AG09309 (cell line): ENCODE measurements around the gene NPB.

Experiments used
- DNase-seq: peaks from one replicate; pipeline ENCODE4 v3.0.0-alpha.2; 2010; ENCODE audit warnings: low read depth
- H3K4me3 ChIP-seq: 2 replicates; pipeline ENCODE4 v1.5.1; 2011; ENCODE audit warnings: mild to moderate bottlenecking, low read depth, low read length, moderate library complexity; ENCODE audit not compliant: control insufficient read depth
- CTCF ChIP-seq: IDR thresholded peaks from 2 replicates; pipeline ENCODE4 v1.5.1; 2011; ENCODE audit warnings: mild to moderate bottlenecking, low read depth, low read length, inconsistent platforms; ENCODE audit not compliant: insufficient read depth, control insufficient read depth; ENCODE audit errors: missing control alignments

The NPB gene

GRCh38 chr17:81922566-81923301, 20.7 kb downstream of the NPB start:
- DNase-seq, result no peak
- TF ChIP-seq CTCF, result no peak
- peak overlapping the region; percentile 30 for H3K4me3 ChIP-seq

GRCh38 chr17:81923302-81924260, 21.5 kb downstream of the NPB start:
- peak; percentile 31 for DNase-seq

GRCh38 chr17:81924557-81925532, 22.8 kb downstream of the NPB start:
- TF ChIP-seq CTCF, result no peak
- no peak for DNase-seq
- no peak overlapping the region for H3K4me3 ChIP-seq

More at GRCh38 chr17:81923302-81924260, 21.5 kb downstream of the NPB start:
- no peak for TF ChIP-seq CTCF
- H3K4me3 ChIP-seq, result peak overlapping the region; percentile 30

- TF ChIP-seq CTCF, result no peak
- no peak for DNase-seq
- H3K4me3 ChIP-seq, result peak overlapping the region; percentile 78
Observed at GRCh38 chr17:81925860-81926450, 23.9 kb downstream of the NPB start.

- no peak for TF ChIP-seq CTCF
- peak overlapping the region; percentile 78 for H3K4me3 ChIP-seq
- peak; percentile 35 for DNase-seq
Observed at GRCh38 chr17:81926451-81927151, 24.6 kb downstream of the NPB start.
